Measurements from ENCODE around the gene TBPL2.
"Not testable (repeated sequence)": the region's sequence is repeated elsewhere in the genome, so short reads cannot be mapped to it uniquely, and the experiment has no call there.

Gene TBPL2

GRCh38 chr14:55440385-55440784 lies at the start of gene TBPL2:
Gene TBPL2 (minus strand): TSS chr14:55440616. CDS start chr14:55440449, 167 bp downstream.
- DNase-seq: no peak

- no peak for DNase-seq
Measured at GRCh38 chr14:55488204-55488603, 47.8 kb upstream of the TBPL2 start.

GRCh38 chr14:55482936-55483605 lies 42.7 kb upstream of the TBPL2 start:
- no peak for DNase-seq

- DNase-seq: no peak
Measured at GRCh38 chr14:55481769-55482168, 41.4 kb upstream of the TBPL2 start.

- no peak for DNase-seq
Measured at GRCh38 chr14:55477680-55478079, 37.3 kb upstream of the TBPL2 start.

- DNase-seq: not testable (repeated sequence)
Measured at GRCh38 chr14:55476448-55476847, 36.0 kb upstream of the TBPL2 start.

- no peak for DNase-seq
Measured at GRCh38 chr14:55473786-55474185, 33.4 kb upstream of the TBPL2 start.

- DNase-seq: no peak
Measured at GRCh38 chr14:55470025-55470424, 29.6 kb upstream of the TBPL2 start.

- no peak for DNase-seq
Measured at GRCh38 chr14:55467307-55467706, 26.9 kb upstream of the TBPL2 start.

- no peak for DNase-seq
Measured at GRCh38 chr14:55458800-55459515, 18.5 kb upstream of the TBPL2 start.

GRCh38 chr14:55457496-55457895 lies 17.1 kb upstream of the TBPL2 start:
- no peak for DNase-seq

- not testable (repeated sequence) for DNase-seq
Measured at GRCh38 chr14:55456411-55456810, 16.0 kb upstream of the TBPL2 start.

- DNase-seq: peak; percentile 91
Measured at GRCh38 chr14:55454264-55455002, 14.0 kb upstream of the TBPL2 start.

- DNase-seq: no peak
Measured at GRCh38 chr14:55451950-55452349, 11.5 kb upstream of the TBPL2 start.

- no peak for DNase-seq
Measured at GRCh38 chr14:55451398-55451797, 11.0 kb upstream of the TBPL2 start.

- DNase-seq: no peak
Measured at GRCh38 chr14:55450987-55451386, 10.6 kb upstream of the TBPL2 start.

GRCh38 chr14:55450539-55450938 lies 10.1 kb upstream of the TBPL2 start:
- DNase-seq: peak; percentile 30

GRCh38 chr14:55450124-55450523 lies 9.7 kb upstream of the TBPL2 start:
- DNase-seq: no peak

- DNase-seq: no peak
Measured at GRCh38 chr14:55449116-55449515, 8.7 kb upstream of the TBPL2 start.

- no peak for DNase-seq
Measured at GRCh38 chr14:55448141-55448614, 7.8 kb upstream of the TBPL2 start.

GRCh38 chr14:55446833-55447232 lies 6.4 kb upstream of the TBPL2 start:
- no peak for DNase-seq

- DNase-seq: peak; percentile 93
Measured at GRCh38 chr14:55446127-55446736, 5.8 kb upstream of the TBPL2 start.

GRCh38 chr14:55441286-55441685 lies 870 bp upstream of the TBPL2 start:
- DNase-seq: no peak

Measured in NCI-H1694 (cell line).